Right cardiac atrium (tissue), 5 donors: ENCODE results near the gene TEX51. TPM values are rescaled to one million over a fixed set of nuclear protein-coding genes. Genes with fewer than 3 reads are reported as not detected.

Experiments used
- ATAC-seq, 2 donors: fragments of 200-7000 bp; cut with Tn5 transposase; one replicate each; pipeline versions ENCODE4 v1.8.0 to v1.9.1; 2020; ENCODE audit warnings: moderate library complexity in 2 of 2, mild to moderate bottlenecking in 1 of 2
- DNase-seq, 3 donors: peaks; one replicate each; pipeline ENCODE4 v3.0.0-alpha.2; 2020
- H3K27ac ChIP-seq: one replicate; pipeline ENCODE4 v1.5.1; 2013; ENCODE audit warnings: mild to moderate bottlenecking, low read length, control low read depth, moderate library complexity
- H3K27me3 ChIP-seq: one replicate; pipeline ENCODE4 v1.6.1; 2013; ENCODE audit not compliant: control insufficient read depth, insufficient read depth
- H3K4me1 ChIP-seq: one replicate; pipeline ENCODE4 v1.6.1; 2013; ENCODE audit warnings: low read length; ENCODE audit not compliant: control insufficient read depth, insufficient read depth
- H3K4me3 ChIP-seq: one replicate; pipeline ENCODE4 v1.5.1; 2013; ENCODE audit warnings: low read length, control low read depth
- H3K9me3 ChIP-seq: one replicate; pipeline ENCODE4 v1.6.1; 2013; ENCODE audit warnings: low read length; ENCODE audit not compliant: control insufficient read depth
- WGBS: extraction: QIAGEN DNeasy Blood & Tissue Kit; methylation state at CpG from one replicate; pipeline ENCODE4 v1.1.7; 2013; 5-methylcytosine and 5-hydroxymethylcytosine counted together
- intact Hi-C, 4 donors: fragments of 100-400 bp; cut with DNase I; formaldehyde crosslinking; loops; one replicate each; pipeline versions ENCODE4 v1.11.0 to v1.14.0; 2022 to 2023
- long read RNA-seq, 4 donors: library from polyadenylated mRNA; unstranded; transcript quantifications; one replicate each; pipeline ENCODE4 v2.0.0, GENCODE V29; 2020 to 2021
- polyA plus RNA-seq: library from polyadenylated mRNA; stranded (reverse); fragments of 200-250 nt; gene quantifications from one replicate; pipeline ENCODE4 v1.2.3, GENCODE V29; 2013
- total RNA-seq, 4 donors: library from RNA; stranded (reverse); fragmentation: NEBNext Ultra II Directional; extraction: Animal tissue kit (Norgen Biotek cat#: 25700); gene quantifications; one replicate each; pipeline ENCODE4 v1.2.1, GENCODE V29; 2021
- donor health status: healthy with polysubstance abuse.
- donor health status: DM: no; HTN: yes; CAD: no.
- donor health status: DM: no; HTN: no; CAD: no.
- donor health status: DM: no; HTN: yes; CAD: no; lungs with severe emphysema.
- donor health status: DM: yes; HTN: yes; CAD: no.

Gene TEX51
- total RNA-seq (not detected), polyA plus RNA-seq (not detected)
- long read RNA-seq, donor 1, result 0 reads
- long read RNA-seq, donor 2, result 0 reads
- long read RNA-seq, donor 3, result 0 reads
- long read RNA-seq, donor 4, result 0 reads

GRCh38 chr2:126898636-126899035 is at the start of gene TEX51:
Gene TEX51 (plus strand): TSS chr2:126898890. CDS start chr2:126898919, 29 bp downstream.
- ATAC-seq (no peak), DNase-seq (no peak)
- no peaks in the 10 kb centered on the region for H3K4me1 ChIP-seq
- intact Hi-C loops, result no loop called here
- H3K9me3 ChIP-seq, result no peaks in the 10 kb centered on the region
- H3K27me3 ChIP-seq, result no peaks in the 10 kb centered on the region
- no peak within 1 kb of the TSS for H3K27ac ChIP-seq
- no peak within 1 kb of the TSS for H3K4me3 ChIP-seq
- WGBS, result 82% methylated on average over 5 of the region's 5 CpGs

GRCh38 chr2:126849054-126849453 is 49.6 kb upstream of the TEX51 start:
- DNase-seq, result no peak
- WGBS, result 67% methylated on average over 2 of the region's 2 CpGs

DNA sequence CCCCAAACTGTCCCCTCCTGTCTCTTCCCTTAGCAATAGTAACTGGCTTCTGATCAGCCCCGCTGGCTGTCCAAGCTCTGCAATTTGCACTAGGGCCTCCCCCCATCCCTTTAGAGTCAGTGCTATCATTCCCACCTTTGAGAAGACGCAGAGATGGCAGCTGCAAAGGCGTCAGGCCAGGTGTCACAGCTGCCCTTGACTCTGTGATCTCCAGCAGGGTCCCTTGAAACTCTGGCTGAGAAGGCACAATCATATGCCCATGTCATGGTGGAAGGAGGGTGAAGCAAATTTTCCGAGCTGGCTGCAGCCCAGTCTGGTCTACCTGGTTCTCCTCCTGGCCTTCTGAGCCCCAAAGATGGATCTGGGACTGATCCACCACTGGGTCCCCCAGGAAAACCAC is 49.2 kb upstream of the TEX51 start:
- 51% methylated on average over 4 of the region's 4 CpGs for WGBS

More at GRCh38 chr2:126849054-126849453, 49.6 kb upstream of the TEX51 start:
- Histone ChIP-seq H3K4me1 (no peaks in the 10 kb centered on the region), H3K9me3 (no peaks in the 10 kb centered on the region), H3K4me3 (no peak overlapping the region), H3K27ac (no peak overlapping the region), H3K27me3 (no peaks in the 10 kb centered on the region)
- intact Hi-C loops, result no loop called here
- ATAC-seq, result no peak

DNA sequence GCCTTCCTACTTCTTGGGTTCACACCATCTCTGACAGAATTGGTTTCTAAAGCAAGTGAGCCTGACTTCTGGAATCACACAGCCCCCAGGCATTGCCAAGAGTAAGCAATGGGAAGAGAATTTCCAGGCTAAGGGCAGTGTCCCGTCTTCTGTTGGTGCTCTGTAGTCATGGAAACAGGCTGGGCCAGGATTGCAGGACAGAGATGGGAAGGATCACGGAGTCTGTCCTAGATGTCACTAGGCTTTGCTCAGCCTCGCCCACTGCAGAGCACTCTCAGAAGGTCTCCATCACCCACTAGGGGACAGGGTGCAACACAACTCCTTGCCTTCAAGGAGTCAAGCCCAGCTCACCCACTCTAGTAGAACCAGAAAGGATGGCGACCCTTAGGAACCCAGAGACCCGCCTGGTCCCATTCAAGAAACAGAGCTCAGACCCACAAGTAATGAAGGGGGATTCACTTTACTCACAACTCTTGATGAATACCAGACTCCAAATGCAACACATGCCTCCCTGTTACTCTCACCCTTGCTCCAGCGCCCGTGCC is 48.6 kb upstream of the TEX51 start:
- intact Hi-C loops, result no loop called here

More for the DNA sequence above, 49.2 kb upstream of the TEX51 start:
- ATAC-seq (no peak), DNase-seq (no peak)
- no peak overlapping the region for H3K27ac ChIP-seq
- H3K4me1 ChIP-seq, result no peaks in the 10 kb centered on the region
- H3K4me3 ChIP-seq, result no peak overlapping the region
- intact Hi-C loops, result no loop called here
- no peaks in the 10 kb centered on the region for H3K27me3 ChIP-seq
- no peaks in the 10 kb centered on the region for H3K9me3 ChIP-seq

DNA sequence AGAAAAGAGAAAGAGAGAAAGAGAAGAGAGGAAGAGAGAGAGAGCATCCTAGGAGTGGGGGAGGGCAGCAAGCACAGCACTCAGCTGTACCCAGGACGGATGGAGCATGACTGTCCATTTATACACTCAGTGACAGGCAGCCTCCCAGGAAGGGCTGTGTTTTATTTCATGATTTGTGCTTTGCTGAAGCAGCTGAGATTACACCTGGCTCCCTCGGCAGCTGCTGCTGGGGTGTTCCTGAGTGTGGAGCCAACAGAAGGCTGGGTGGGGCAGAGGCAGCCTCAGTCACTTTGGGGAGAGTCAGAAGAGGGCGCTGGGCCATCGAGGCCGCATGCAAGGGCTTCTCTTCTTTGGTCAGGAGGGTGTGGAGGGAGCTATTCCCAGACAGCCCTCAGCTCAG is 47.8 kb upstream of the TEX51 start:
- H3K9me3 ChIP-seq, result no peaks in the 10 kb centered on the region
- 62% methylated on average over 5 of the region's 5 CpGs for WGBS
- no peak for DNase-seq
- no peaks in the 10 kb centered on the region for H3K4me1 ChIP-seq
- H3K27me3 ChIP-seq, result no peaks in the 10 kb centered on the region
- no peak overlapping the region for H3K4me3 ChIP-seq
- intact Hi-C loops, result no loop called here
- no peak overlapping the region for H3K27ac ChIP-seq
- ATAC-seq, result peak in 1 of 2 donors; percentile 19

More for the DNA sequence above, 48.6 kb upstream of the TEX51 start:
- no peak overlapping the region for H3K27ac ChIP-seq
- no peak for DNase-seq
- WGBS, result 73% methylated on average over 7 of the region's 7 CpGs
- ATAC-seq, result no peak
- H3K9me3 ChIP-seq, result no peaks in the 10 kb centered on the region
- no peaks in the 10 kb centered on the region for H3K4me1 ChIP-seq
- H3K27me3 ChIP-seq, result no peaks in the 10 kb centered on the region
- H3K4me3 ChIP-seq, result no peak overlapping the region

DNA sequence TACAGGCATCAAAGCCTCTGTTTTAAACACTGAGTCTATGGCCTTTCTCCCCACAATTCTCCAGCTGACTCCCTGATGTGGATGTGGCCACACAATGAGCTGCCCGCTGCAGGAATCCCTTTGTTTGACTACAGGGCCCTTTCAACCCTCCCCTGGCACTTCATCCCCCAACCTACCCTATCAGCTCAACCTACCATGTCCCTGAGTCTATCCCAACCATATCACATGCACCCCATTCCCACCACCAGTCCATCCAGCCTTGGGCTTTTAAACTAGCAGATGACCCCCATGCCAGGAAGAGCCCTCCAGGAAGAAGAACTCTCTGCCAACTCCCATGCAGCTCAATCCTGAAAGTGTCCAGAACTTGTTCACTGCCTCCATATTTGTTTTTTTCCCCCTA is 46.9 kb upstream of the TEX51 start:
- Histone ChIP-seq H3K4me3 (no peak overlapping the region), H3K27ac (no peak overlapping the region), H3K27me3 (no peaks in the 10 kb centered on the region), H3K4me1 (no peaks in the 10 kb centered on the region), H3K9me3 (no peaks in the 10 kb centered on the region)
- DNase-seq, result no peak
- intact Hi-C loops, result no loop called here
- 59% methylated on average over 1 of the region's 1 CpG for WGBS
- ATAC-seq, result no peak

DNA sequence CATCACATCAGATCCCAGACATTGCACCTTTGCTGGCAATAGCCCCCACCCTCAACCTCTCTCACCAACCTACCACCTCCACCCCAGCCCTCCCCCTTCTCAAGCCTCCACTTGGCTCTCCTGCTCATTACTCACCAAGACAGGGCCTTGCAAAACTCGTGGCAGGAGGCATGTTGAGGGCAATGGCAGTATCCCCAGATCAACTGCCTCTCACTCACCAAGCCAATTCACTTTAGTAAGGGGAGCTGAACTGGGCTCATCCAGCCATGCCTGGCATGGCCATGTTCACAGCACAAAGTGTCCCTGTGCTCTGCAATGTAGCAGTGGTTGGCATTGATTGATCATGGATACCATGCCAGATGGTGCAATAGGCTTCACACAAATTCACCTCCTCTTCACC is 46.3 kb upstream of the TEX51 start:
- Histone ChIP-seq H3K4me3 (no peak overlapping the region), H3K9me3 (no peaks in the 10 kb centered on the region), H3K27ac (no peak overlapping the region), H3K4me1 (no peaks in the 10 kb centered on the region), H3K27me3 (no peaks in the 10 kb centered on the region)
- DNase-seq (no peak), ATAC-seq (no peak)
- intact Hi-C loops, result no loop called here
- 71% methylated on average over 1 of the region's 1 CpG for WGBS

DNA sequence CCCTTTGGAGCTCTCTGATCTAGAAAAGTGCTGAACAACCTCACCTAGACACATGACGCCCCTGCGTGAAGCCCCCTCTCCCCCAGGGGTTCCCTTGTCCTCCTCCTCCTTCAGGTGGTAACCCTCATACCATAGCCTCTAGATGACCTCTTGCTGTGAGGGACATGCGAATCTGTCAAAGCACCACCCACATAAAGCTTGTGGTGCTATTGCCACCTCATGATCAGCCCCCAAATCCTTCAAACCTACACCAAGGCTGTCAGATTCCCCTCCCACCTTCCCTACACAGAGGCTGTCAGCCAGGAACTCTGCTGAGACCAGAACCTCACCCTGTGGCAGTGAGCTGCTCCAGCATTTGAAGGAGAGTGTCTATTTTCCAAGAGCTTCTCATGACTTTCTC is 43.1 kb upstream of the TEX51 start:
- DNase-seq (no peak), ATAC-seq (no peak)
- H3K27ac ChIP-seq, result no peak overlapping the region
- no peak overlapping the region for H3K4me3 ChIP-seq
- no peaks in the 10 kb centered on the region for H3K9me3 ChIP-seq
- H3K27me3 ChIP-seq, result no peaks in the 10 kb centered on the region
- 69% methylated on average over 3 of the region's 3 CpGs for WGBS
- H3K4me1 ChIP-seq, result no peaks in the 10 kb centered on the region
- intact Hi-C loops, result no loop called here

GRCh38 chr2:126856403-126856802 is 42.3 kb upstream of the TEX51 start:
- WGBS, result 65% methylated on average over 6 of the region's 6 CpGs
- DNase-seq, result no peak
- Histone ChIP-seq H3K9me3 (no peaks in the 10 kb centered on the region), H3K27me3 (no peaks in the 10 kb centered on the region), H3K4me3 (no peak overlapping the region), H3K27ac (no peak overlapping the region), H3K4me1 (no peaks in the 10 kb centered on the region)
- no peak for ATAC-seq
- intact Hi-C loops, result no loop called here

DNA sequence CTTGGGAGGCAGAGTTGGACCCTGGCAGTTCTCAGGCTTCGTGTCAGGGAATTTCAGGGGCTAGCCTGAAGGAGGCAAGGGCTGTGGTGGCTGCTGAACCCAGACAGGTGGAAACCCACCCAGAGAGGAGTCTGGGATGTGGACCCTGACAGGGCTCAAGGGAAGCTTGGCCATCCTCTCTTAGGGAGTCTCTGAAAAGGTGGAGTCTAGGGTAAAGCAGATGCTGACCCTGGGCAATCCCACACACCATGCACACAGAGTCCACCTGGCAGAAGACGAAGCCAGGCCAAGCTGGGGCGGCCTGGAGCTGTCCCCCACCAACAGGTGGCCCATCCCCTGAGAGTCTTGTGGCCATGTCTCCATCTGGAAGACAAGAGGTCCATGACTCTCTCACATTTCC is 41.2 kb upstream of the TEX51 start:
- Histone ChIP-seq H3K9me3 (no peaks in the 10 kb centered on the region), H3K4me1 (no peaks in the 10 kb centered on the region), H3K27ac (no peak overlapping the region), H3K4me3 (no peak overlapping the region), H3K27me3 (no peaks in the 10 kb centered on the region)
- intact Hi-C loops, result no loop called here
- DNase-seq (no peak), ATAC-seq (no peak)
- WGBS, result 77% methylated on average over 3 of the region's 3 CpGs

- intact Hi-C loops, result no loop called here
- no peaks in the 10 kb centered on the region for H3K9me3 ChIP-seq
- H3K27me3 ChIP-seq, result no peaks in the 10 kb centered on the region
- no peak for ATAC-seq
- no peak for DNase-seq
- no peaks in the 10 kb centered on the region for H3K4me1 ChIP-seq
- 57% methylated on average over 4 of the region's 4 CpGs for WGBS
- no peak overlapping the region for H3K4me3 ChIP-seq
- H3K27ac ChIP-seq, result no peak overlapping the region
Observed at GRCh38 chr2:126858013-126858412, 40.7 kb upstream of the TEX51 start.

DNA sequence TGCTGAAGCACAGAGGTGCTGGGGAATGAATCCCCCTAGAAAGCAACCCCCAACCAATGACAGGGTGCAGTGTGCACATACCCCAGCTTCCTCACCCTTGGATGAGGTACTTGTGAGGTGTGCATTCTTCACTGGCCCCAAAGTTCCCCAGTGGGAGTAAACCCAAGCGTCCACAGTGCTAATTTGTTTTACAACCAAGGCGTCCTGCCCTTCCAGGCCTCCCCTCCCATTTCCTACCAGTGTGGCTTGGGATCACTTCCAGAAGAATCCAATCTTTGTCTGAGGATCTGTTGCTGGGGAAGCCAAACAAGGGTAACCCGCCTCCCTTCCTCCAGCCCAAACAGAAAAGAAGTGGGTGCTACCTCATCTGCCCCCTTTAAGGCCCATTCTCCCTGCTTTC is 40.3 kb upstream of the TEX51 start:
- Histone ChIP-seq H3K4me1 (no peaks in the 10 kb centered on the region), H3K9me3 (no peaks in the 10 kb centered on the region), H3K27me3 (no peaks in the 10 kb centered on the region), H3K4me3 (no peak overlapping the region), H3K27ac (no peak overlapping the region)
- WGBS, result 64% methylated on average over 3 of the region's 3 CpGs
- intact Hi-C loops, result no loop called here
- DNase-seq (no peak), ATAC-seq (no peak)
